Activated T-helper 1 cell treated with anti-CD3 and anti-CD28 coated beads, Interleukin-2, amount 50 U/mL, for 16 hours (primary cell): ENCODE measurements around the gene SRGAP3.

Experiments
- DNase-seq, 2 donors: peaks; one replicate each; pipeline ENCODE4 v3.0.0-alpha.2; 2020; ENCODE audit warnings: low read depth in 1 of 2, low spot score in 1 of 2

Gene SRGAP3

GRCh38 chr3:9146367-9147071 lies 102.9 kb downstream of the SRGAP3 start:
- no peak for DNase-seq

- DNase-seq: no peak
Observed at GRCh38 chr3:9143184-9143583, 106.3 kb downstream of the SRGAP3 start.

- DNase-seq: no peak
Observed at GRCh38 chr3:9142362-9142761, 107.1 kb downstream of the SRGAP3 start.

GRCh38 chr3:9141928-9142289 lies 107.5 kb downstream of the SRGAP3 start:
- DNase-seq: no peak

- no peak for DNase-seq
Observed at GRCh38 chr3:9139366-9139765, 110.1 kb downstream of the SRGAP3 start.

- no peak for DNase-seq
Observed at GRCh38 chr3:9137676-9138075, 111.8 kb downstream of the SRGAP3 start.

DNA sequence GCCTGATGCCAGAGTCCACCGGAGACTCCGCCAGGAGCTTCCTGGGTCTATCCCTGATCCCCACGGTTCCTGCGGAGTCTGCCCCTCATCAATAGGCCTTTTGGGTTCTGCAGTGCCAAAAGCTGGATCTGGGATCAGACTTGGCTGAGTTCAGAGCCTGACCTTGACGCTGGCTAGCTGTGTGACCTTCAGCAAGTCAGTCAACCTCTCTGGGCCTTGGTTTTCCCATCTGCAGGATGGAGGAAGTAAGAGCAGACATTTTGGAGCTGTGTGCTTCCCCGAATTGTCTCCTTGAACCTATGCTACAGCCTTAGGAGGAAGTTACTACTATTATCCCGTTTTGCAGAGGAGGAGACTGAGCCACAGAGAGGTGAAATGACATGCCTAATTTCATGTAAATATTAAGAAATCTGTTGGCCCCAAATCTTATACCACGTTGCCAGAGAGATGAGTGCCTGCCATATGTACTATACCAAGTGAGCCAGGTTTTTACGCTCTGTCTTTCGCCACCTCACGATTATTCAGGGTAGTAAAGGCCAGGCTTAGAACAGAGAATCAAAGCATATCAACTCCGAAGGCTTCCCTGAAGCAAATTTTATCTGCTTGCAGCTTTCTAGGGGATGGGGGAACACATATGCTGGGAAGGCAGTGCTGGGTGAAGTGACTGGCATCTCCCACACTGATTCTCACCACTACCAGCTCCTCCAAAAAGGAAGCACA lies 112.5 kb downstream of the SRGAP3 start:
- DNase-seq: no peak

DNA sequence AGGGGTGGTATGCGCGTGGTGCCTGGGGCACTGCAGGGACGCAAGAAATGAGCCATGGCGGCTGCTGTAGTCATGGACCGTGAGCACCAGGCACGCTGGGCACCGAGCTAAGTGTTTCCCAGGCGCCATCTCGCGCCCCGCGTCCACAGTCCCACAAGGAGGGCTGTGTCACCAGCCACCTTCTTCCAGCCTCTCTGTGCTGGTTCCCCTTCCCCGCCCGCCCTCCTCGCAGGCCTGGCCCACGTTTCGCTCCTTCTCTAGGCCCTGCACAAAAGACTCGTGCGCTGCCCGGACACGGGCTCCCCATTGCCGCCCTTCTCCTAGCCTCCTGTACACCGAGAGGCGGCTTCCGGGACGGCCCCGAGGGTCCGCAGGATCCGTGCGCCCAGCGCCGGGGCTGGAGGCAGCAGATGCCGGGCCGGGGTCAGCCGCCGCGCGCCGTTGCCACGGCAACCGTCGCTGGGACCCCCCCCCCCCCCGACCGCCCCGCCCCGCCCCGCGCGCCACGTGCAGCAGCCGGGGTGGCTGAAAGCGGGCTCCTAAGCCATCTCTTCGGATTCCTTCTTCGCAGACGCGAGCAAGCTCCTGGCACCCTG lies 113.4 kb downstream of the SRGAP3 start:
- no peak for DNase-seq

DNA sequence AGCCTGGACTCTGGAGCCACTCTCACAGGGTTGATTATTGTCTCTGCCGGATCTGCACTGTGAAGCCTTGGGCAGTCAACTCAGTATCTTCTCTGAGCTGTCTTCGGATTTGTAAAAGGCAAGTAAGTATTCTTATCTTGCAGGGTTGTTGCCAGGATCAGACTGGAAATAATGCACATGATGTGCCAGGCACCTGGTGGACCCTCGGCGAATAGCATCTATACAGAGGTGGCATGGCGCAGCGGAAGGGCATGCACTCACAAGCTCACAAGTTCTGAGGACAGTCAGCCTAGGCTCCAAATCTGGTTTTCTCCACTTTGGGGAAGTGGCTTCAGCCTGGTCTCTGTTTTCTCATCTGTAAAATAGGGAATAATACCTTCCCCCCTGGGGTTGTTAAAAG lies 113.9 kb downstream of the SRGAP3 start:
- no peak for DNase-seq

GRCh38 chr3:9133656-9134055 lies 115.8 kb downstream of the SRGAP3 start:
- no peak for DNase-seq

- DNase-seq: no peak
Observed at GRCh38 chr3:9130345-9131305, 118.8 kb downstream of the SRGAP3 start.

GRCh38 chr3:9129365-9129764 lies 120.1 kb downstream of the SRGAP3 start:
- DNase-seq: no peak

- no peak for DNase-seq
Observed at GRCh38 chr3:9125278-9125951, 124.0 kb downstream of the SRGAP3 start.

- no peak for DNase-seq
Observed at GRCh38 chr3:9124730-9125129, 124.7 kb downstream of the SRGAP3 start.

GRCh38 chr3:9123840-9124239 lies 125.6 kb downstream of the SRGAP3 start:
- no peak for DNase-seq

DNA sequence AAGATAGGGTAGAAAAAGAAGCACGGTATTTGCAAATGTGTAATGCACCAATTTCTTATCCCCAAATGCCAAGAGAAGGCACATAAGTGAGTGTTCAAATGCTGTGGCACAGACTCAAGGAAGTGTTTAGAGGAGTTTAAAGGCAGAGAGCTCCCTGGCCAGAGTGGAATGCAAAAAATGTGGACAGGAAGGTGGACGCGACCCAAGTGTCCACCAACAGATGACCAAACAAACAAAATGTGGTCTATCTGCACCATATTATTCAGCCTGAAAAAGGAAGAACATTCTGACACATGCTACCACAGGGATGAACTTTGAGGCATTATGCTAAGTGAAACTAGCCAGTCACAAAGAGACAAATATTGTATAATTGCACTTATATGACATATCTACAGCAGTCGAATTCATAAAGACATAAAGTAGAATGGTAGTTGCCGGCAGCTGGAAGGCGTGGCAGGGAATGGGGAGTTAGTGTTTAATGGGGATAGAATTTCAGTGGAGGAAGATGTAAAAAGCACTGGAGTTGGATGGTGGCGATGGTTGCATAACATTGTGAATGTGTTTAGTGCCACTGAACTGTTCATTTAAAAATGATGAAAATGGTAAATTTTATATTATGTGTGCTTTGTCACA lies 126.6 kb downstream of the SRGAP3 start:
- DNase-seq: no peak

- no peak for DNase-seq
Observed at GRCh38 chr3:9121366-9122001, 128.0 kb downstream of the SRGAP3 start.

DNA sequence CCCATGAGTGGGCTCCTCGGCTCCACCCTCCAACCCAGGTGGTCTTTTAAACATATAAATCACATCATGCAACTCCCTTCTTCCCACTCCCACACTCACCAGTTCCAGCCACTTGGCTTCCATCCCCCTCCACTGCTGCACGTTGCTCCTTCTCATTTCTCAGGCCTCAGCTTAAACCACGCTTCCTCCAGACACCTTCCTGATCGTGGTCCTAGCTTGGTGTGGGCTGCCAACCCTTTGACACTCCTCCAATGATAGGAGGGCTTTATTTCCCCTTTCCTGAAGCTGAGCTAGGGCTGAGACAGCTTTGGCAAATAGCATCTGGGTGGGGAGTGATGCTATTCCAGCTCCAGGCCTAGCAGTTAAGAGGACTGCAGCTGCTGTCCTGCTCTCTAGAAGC lies 130.1 kb downstream of the SRGAP3 start:
- no peak for DNase-seq

DNA sequence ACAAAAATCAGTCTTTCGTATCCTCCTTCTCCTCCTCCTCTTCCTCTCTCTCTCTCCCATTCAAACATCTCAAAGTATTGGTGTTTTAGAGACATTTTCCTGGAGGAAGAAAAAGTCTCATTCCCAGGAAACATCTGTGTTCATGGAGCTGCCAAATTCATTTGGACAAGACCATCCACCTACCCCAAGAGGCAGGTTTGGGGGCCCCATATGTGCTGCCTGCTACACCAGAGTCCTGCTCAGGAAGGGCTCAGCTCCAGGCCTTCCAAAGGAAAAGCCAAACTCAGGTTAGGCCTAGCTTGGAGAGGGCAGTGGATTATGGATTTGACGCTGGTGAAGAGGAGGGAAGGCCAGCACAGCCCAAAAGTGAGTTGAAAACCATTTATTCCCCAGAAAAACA lies 131.2 kb downstream of the SRGAP3 start:
- no peak for DNase-seq

DNA sequence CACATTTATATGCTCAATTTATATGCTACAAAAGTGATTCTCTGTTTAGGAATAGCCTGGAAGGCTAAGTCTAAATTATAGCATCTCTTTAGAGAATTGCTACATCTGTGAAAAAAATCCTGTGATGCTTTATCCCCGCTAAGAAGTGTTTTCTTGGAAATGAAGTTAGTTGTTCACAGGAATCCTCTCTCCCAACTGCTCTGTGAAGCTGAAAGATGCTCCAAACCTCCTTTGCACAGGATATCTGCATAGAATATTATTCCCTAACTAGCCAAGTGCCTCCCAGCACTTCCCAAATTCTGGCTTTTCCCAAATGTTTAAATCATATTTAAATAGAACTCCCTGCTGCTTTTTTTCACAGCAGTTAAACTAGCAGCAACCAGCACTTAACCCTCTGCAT lies 132.2 kb downstream of the SRGAP3 start:
- no peak for DNase-seq
